H9 (cell line): ENCODE measurements around the gene INMT. TPM values are rescaled to one million over a fixed set of nuclear protein-coding genes. Genes with fewer than 3 reads are reported as not detected.

ENCODE experiments used
- DNase-seq: peaks from one replicate; pipeline ENCODE4 v3.0.0-alpha.2; 2017
- H2AFZ ChIP-seq: one replicate; pipeline ENCODE4 v1.6.1; 2013; ENCODE audit warnings: mild to moderate bottlenecking, low read length, control low read depth, moderate library complexity
- H2AK5ac ChIP-seq: 2 replicates; pipeline ENCODE4 v1.6.1; 2013; ENCODE audit warnings: low read length, control low read depth, mixed read lengths; ENCODE audit not compliant: insufficient read length
- H2BK120ac ChIP-seq: one replicate; pipeline ENCODE4 v1.6.1; 2013; ENCODE audit warnings: low read depth, mild to moderate bottlenecking, low read length, control low read depth, inconsistent platforms; ENCODE audit not compliant: poor library complexity, severe bottlenecking
- H2BK12ac ChIP-seq: 2 replicates; pipeline ENCODE4 v1.6.1; 2013; ENCODE audit warnings: low read length, control low read depth, mixed read lengths, low read depth; ENCODE audit not compliant: insufficient read length
- H2BK15ac ChIP-seq: 2 replicates; pipeline ENCODE4 v1.6.1; 2013; ENCODE audit warnings: low read depth, low read length, control low read depth
- H2BK20ac ChIP-seq: one replicate; pipeline ENCODE4 v1.6.1; 2013; ENCODE audit warnings: low read depth, mild to moderate bottlenecking, low read length, control low read depth, inconsistent platforms; ENCODE audit not compliant: poor library complexity, severe bottlenecking
- H2BK5ac ChIP-seq: 2 replicates; pipeline ENCODE4 v1.6.1; 2013; ENCODE audit warnings: low read length, control low read depth, mixed read lengths; ENCODE audit not compliant: insufficient read length
- H3K14ac ChIP-seq: 2 replicates; pipeline ENCODE4 v1.6.1; 2013; ENCODE audit warnings: low read length, control low read depth; ENCODE audit not compliant: insufficient read depth
- H3K18ac ChIP-seq: 2 replicates; pipeline ENCODE4 v1.6.1; 2013; ENCODE audit warnings: low read depth, mild to moderate bottlenecking, mixed read lengths, low read length, control low read depth; ENCODE audit not compliant: insufficient read length
- H3K23ac ChIP-seq: 2 replicates; pipeline ENCODE4 v1.6.1; 2013; ENCODE audit warnings: low read length, control low read depth, mixed read lengths, low read depth; ENCODE audit not compliant: insufficient read length
- H3K23me2 ChIP-seq: 2 replicates; pipeline ENCODE4 v1.6.1; 2013; ENCODE audit warnings: low read depth, mild to moderate bottlenecking, mixed read lengths, low read length, control low read depth; ENCODE audit not compliant: insufficient read length, poor library complexity, severe bottlenecking
- H3K27ac ChIP-seq: 2 replicates; pipeline ENCODE4 v1.5.1; 2013; ENCODE audit warnings: low read length, control low read depth, mixed read lengths, low read depth; ENCODE audit not compliant: insufficient read length
- H3K27me3 ChIP-seq: 2 replicates; pipeline ENCODE4 v1.6.1; 2013; ENCODE audit warnings: low read length, control low read depth, inconsistent platforms; ENCODE audit not compliant: insufficient read depth
- H3K4ac ChIP-seq: 2 replicates; pipeline ENCODE4 v1.6.1; 2013; ENCODE audit warnings: low read depth, mild to moderate bottlenecking, control low read depth, inconsistent platforms, low read length, moderate library complexity
- H3K4me1 ChIP-seq: 2 replicates; pipeline ENCODE4 v1.6.1; 2013; ENCODE audit warnings: low read length, control low read depth, inconsistent platforms; ENCODE audit not compliant: insufficient read depth
- H3K4me2 ChIP-seq: 2 replicates; pipeline ENCODE4 v1.6.1; 2013; ENCODE audit warnings: low read length, control low read depth, mixed read lengths; ENCODE audit not compliant: insufficient read length, insufficient read depth
- H3K56ac ChIP-seq: 2 replicates; pipeline ENCODE4 v1.6.1; 2013; ENCODE audit warnings: low read depth, mild to moderate bottlenecking, mixed read lengths, low read length, control low read depth; ENCODE audit not compliant: insufficient read length
- H3K79me1 ChIP-seq: 2 replicates; pipeline ENCODE4 v1.6.1; 2013; ENCODE audit warnings: low read depth, mild to moderate bottlenecking, moderate library complexity, low read length, control low read depth, inconsistent platforms; ENCODE audit not compliant: insufficient read depth, poor library complexity, severe bottlenecking
- H3K79me2 ChIP-seq: 2 replicates; pipeline ENCODE4 v1.6.1; 2013; ENCODE audit warnings: low read length, control low read depth, inconsistent platforms; ENCODE audit not compliant: insufficient read depth
- H3K9ac ChIP-seq: 2 replicates; pipeline ENCODE4 v1.6.1; 2013; ENCODE audit warnings: low read length, control low read depth, mixed read lengths; ENCODE audit not compliant: insufficient read length; ENCODE audit errors: extremely low read depth
- H3K9me3 ChIP-seq: one replicate; pipeline ENCODE4 v1.6.1; 2013; ENCODE audit warnings: low read depth, low read length, inconsistent platforms; ENCODE audit not compliant: control insufficient read depth
- H3T11ph ChIP-seq: one replicate; pipeline ENCODE4 v1.6.1; 2013; ENCODE audit warnings: mild to moderate bottlenecking, low read length, control low read depth, inconsistent platforms
- H4K20me1 ChIP-seq: one replicate; pipeline ENCODE4 v1.6.1; 2013; ENCODE audit not compliant: control insufficient read depth, insufficient read length, insufficient read depth
- H4K5ac ChIP-seq: 2 replicates; pipeline ENCODE4 v1.6.1; 2013; ENCODE audit warnings: low read depth, mild to moderate bottlenecking, mixed read lengths, low read length, control low read depth; ENCODE audit not compliant: insufficient read length
- H4K8ac ChIP-seq: replicated peaks from 2 replicates; pipeline ENCODE4 v1.6.1; 2013; ENCODE audit warnings: low read length, control low read depth, mixed read lengths, low read depth; ENCODE audit not compliant: insufficient read length
- H4K91ac ChIP-seq: 2 replicates; pipeline ENCODE4 v1.6.1; 2013; ENCODE audit warnings: low read depth, mild to moderate bottlenecking, moderate library complexity, mixed read lengths, low read length, control low read depth; ENCODE audit not compliant: insufficient read length
- H3K27ac Mint-ChIP-seq, 3 experiments: 2 replicates in 2 of 3; 3 replicates in 1 of 3; pipeline ENCODE4 v1.8.0; 2020 to 2021; ENCODE audit warnings: mixed read lengths in 3 of 3, mild to moderate bottlenecking in 1 of 3, moderate library complexity in 1 of 3
- H3K27me3 Mint-ChIP-seq: 2 replicates; pipeline ENCODE4 v1.8.0; 2021; ENCODE audit warnings: low read depth, mild to moderate bottlenecking, moderate library complexity, mixed read lengths
- H3K36me3 Mint-ChIP-seq, 3 experiments: 2 replicates in 2 of 3; 3 replicates in 1 of 3; pipeline ENCODE4 v1.8.0; 2020 to 2021; ENCODE audit warnings: low read depth in 3 of 3, mixed read lengths in 3 of 3; ENCODE audit not compliant: insufficient read depth in 1 of 3
- H3K4me1 Mint-ChIP-seq, 2 experiments: 2 replicates each; pipeline ENCODE4 v1.8.0; 2020; ENCODE audit warnings: mixed read lengths in 2 of 2
- H3K4me3 Mint-ChIP-seq, 2 experiments: 2 replicates in 1 of 2; 3 replicates in 1 of 2; pipeline ENCODE4 v1.8.0; 2020 to 2021; ENCODE audit warnings: mild to moderate bottlenecking in 2 of 2, mixed read lengths in 2 of 2, moderate library complexity in 1 of 2
- H3K9me3 Mint-ChIP-seq, 2 experiments: 2 replicates in 1 of 2; 3 replicates in 1 of 2; pipeline ENCODE4 v1.8.0; 2020; ENCODE audit warnings: mild to moderate bottlenecking in 2 of 2, mixed read lengths in 2 of 2, moderate library complexity in 1 of 2
- CTCF ChIP-seq: fragments of 200-600 bp; sonication (generic); conservative IDR thresholded peaks from 3 replicates; pipeline ENCODE4 v1.8.0; 2021; ENCODE audit warnings: antibody characterized with exemption, mild to moderate bottlenecking
- total RNA-seq: library from RNA; stranded (reverse); gene quantifications from 2 replicates; pipeline ENCODE4 v1.2.1, GENCODE V29; 2021

Gene INMT
- total RNA-seq, 1 experiment from 2014 or later: 0.70 TPM

GRCh38 chr7:30722671-30723070 lies 29.3 kb upstream of the INMT start:
- Histone ChIP-seq H4K20me1 (no peaks in the 10 kb centered on the region), H3K79me1 (no peaks in the 10 kb centered on the region), H3K79me2 (no peaks in the 10 kb centered on the region), H3K23me2 (no peaks in the 10 kb centered on the region), H4K91ac (no peak overlapping the region), H3K56ac (no peak overlapping the region), H3K23ac (no peak overlapping the region), H3K27me3 (no peaks in the 10 kb centered on the region), H2BK15ac (no peak overlapping the region), H3K4me1 (peaks cover 9% of the 10 kb centered on the region; the same call in 1 of the 2 replicates), H2BK5ac (no peak overlapping the region), H3T11ph (no peak overlapping the region), H3K4me2 (no peak overlapping the region), H2AK5ac (no peak overlapping the region), H2AFZ (no peak overlapping the region), H3K9ac (no peak overlapping the region), H3K4ac (no peak overlapping the region), H3K14ac (no peak overlapping the region), H3K27ac (no peak overlapping the region), H3K18ac (no peak overlapping the region), H2BK120ac (no peak overlapping the region), H4K5ac (no peak overlapping the region), H3K9me3 (peaks cover 10% of the 10 kb centered on the region), H4K8ac (no peak overlapping the region), H2BK20ac (no peak overlapping the region), H2BK12ac (no peak overlapping the region)
- Mint-ChIP-seq H3K36me3 (peaks cover 14 to 21% (median 19%) of the 10 kb centered on the region in 3 experiments), H3K27me3 (peaks cover 21% of the 10 kb centered on the region), H3K4me1 (peaks cover 19 to 31% of the 10 kb centered on the region in 2 experiments), H3K4me3 (no peak overlapping the region; a peak in 1 of 5 replicates), H3K9me3 (peaks cover 27 to 28% of the 10 kb centered on the region in 2 experiments), H3K27ac (no peak overlapping the region)
- no peak for DNase-seq
- TF ChIP-seq CTCF: no peak
